ENCODE measurements around the gene FNBP1. TPM values are rescaled to one million over a fixed set of nuclear protein-coding genes. Genes with fewer than 3 reads are reported as not detected.

The FNBP1 gene
- total and polyA plus RNA-seq, 2 of the 8 experiments (the other 6 are each of a cell fraction or from before 2014, with no cell fraction given) = 7.2 to 40.9 TPM

GRCh38 chr9:129930743-129931142 lies 112.2 kb downstream of the FNBP1 start:
- Histone ChIP-seq H3K23me2 (ENCODE audit: low read depth, low read length) (no peaks in the 10 kb centered on the region), H3K9ac (replicated peaks in 1 of 4; ENCODE audit: extremely low read depth in 1 of 4, low read depth in 3 of 4, low read length in 3 of 4) (no peak overlapping the region), H3K56ac (replicated peaks; ENCODE audit: insufficient read length, low read depth, low read length) (no peak overlapping the region), H2BK15ac (ENCODE audit: low read length) (no peak overlapping the region), H3K79me1 (ENCODE audit: low read depth, low read length) (no peaks in the 10 kb centered on the region), H2AK5ac (ENCODE audit: low read depth, low read length) (no peak overlapping the region), H3K27me3 (replicated peaks in 1 of 4; ENCODE audit: control insufficient read depth in 3 of 4, extremely low read depth in 1 of 4, insufficient read depth in 3 of 4, low read length in 3 of 4) (no peaks in the 10 kb centered on the region), H3K23ac (ENCODE audit: insufficient read length) (no peak overlapping the region), H3K4me2 (ENCODE audit: insufficient read depth in 1 of 2, low read depth in 2 of 2, low read length in 2 of 2) (no peak overlapping the region), H3K9me3 (ENCODE audit: insufficient read depth in 2 of 2, low read depth in 1 of 2, low read length in 1 of 2) (no peaks in the 10 kb centered on the region), H2AFZ (ENCODE audit: low read length) (no peak overlapping the region), H2BK5ac (ENCODE audit: low read depth, low read length) (no peak overlapping the region), H4K20me1 (replicated peaks in 1 of 2; ENCODE audit: control insufficient read depth in 1 of 2, insufficient read depth in 2 of 2, low read length in 2 of 2) (no peaks in the 10 kb centered on the region), H2BK12ac (ENCODE audit: low read depth, low read length) (no peak overlapping the region), H2BK120ac (replicated peaks; ENCODE audit: low read depth, low read length) (no peak overlapping the region), H4K8ac (ENCODE audit: extremely low read depth, insufficient read depth, low read length) (no peak overlapping the region), H2BK20ac (ENCODE audit: low read length) (no peak overlapping the region), H4K91ac (replicated peaks; ENCODE audit: insufficient read length, low read length) (no peak overlapping the region), H3K4me1 (replicated peaks in 1 of 4; ENCODE audit: control insufficient read depth in 3 of 4, insufficient read depth in 4 of 4, low read length in 3 of 4) (peaks cover 0 to 4% (median 1%) of the 10 kb centered on the region in 4 experiments; a peak in 3 of 7 replicates), H3K14ac (ENCODE audit: insufficient read length) (no peak overlapping the region), H3K36me3 (ENCODE audit: control insufficient read depth in 2 of 4, insufficient read depth in 4 of 4, low read length in 3 of 4) (peaks cover 0 to 4% (median 0%) of the 10 kb centered on the region in 4 experiments; a peak in 2 of 8 replicates), H3K27ac (ENCODE audit: low read depth, low read length) (no peak overlapping the region), H3K4me3 (ENCODE audit: extremely low read depth in 1 of 4, insufficient read depth in 2 of 4, low read depth in 3 of 4, low read length in 4 of 4) (no peak overlapping the region), H3K18ac (ENCODE audit: extremely low read depth, low read length) (no peak overlapping the region), H3K79me2 (ENCODE audit: control insufficient read depth in 1 of 2, insufficient read depth in 2 of 2, low read length in 2 of 2) (no peaks in the 10 kb centered on the region), H3K4ac (replicated peaks; ENCODE audit: insufficient read length, low read depth, low read length) (no peak overlapping the region), H4K5ac (ENCODE audit: insufficient read length, low read depth, low read length) (no peak overlapping the region)
- 100% methylated on average over 2 of the region's 2 CpGs; no CpG with 5 or more reads in 1 of the 2 experiments for WGBS, 2 experiments (ENCODE audit: extremely low coverage in 1 of 2, insufficient coverage in 1 of 2, insufficient read length in 1 of 2, insufficient replicate concordance in 2 of 2, low coverage in 1 of 2, low lambda C conversion rate in 2 of 2, missing lambda C conversion rate in 1 of 2)
- ChIA-PET CTCF (ENCODE audit: partially characterized antibody) (interaction anchor here (1.2 kb wide), 1 partner anchor 29 kb away, joined by 3 read pairs; no protein-coding TSS in a partner anchor), POLR2A (ENCODE audit: partially characterized antibody) (no interaction called here)
- FAIRE-seq (no peak), DNase-seq (ENCODE audit: low read depth in 1 of 2, low spot score in 2 of 2) (no peak)
- TF ChIP-seq TBP (IDR thresholded peaks at IDR 0.05; ENCODE audit: low read depth, low read length) (no peak), SUZ12 (IDR thresholded peaks at IDR 0.05; ENCODE audit: low read length) (no peak), POLR2AphosphoS5 (IDR thresholded peaks at IDR 0.05; ENCODE audit: low read depth, low read length) (no peak), E2F6 (IDR thresholded peaks at IDR 0.05) (no peak), CHD2 (IDR thresholded peaks at IDR 0.05; ENCODE audit: low read length) (no peak), SP4 (IDR thresholded peaks at IDR 0.05; ENCODE audit: low read length) (no peak), FOSL1 (IDR thresholded peaks at IDR 0.05; ENCODE audit: insufficient read depth, low read depth, low read length) (no peak), EZH2 (IDR thresholded peaks at IDR 0.05; ENCODE audit: low read depth, low read length, severe bottlenecking) (no peak), YY1 (IDR thresholded peaks at IDR 0.05; ENCODE audit: low read depth, low read length) (no peak), HDAC6 (IDR thresholded peaks at IDR 0.05; ENCODE audit: low read depth, low read length) (no peak), PHF8 (conservative IDR thresholded peaks at IDR 0.05; ENCODE audit: low read depth, low read length) (no peak), GTF2F1 (IDR thresholded peaks at IDR 0.05; ENCODE audit: borderline replicate concordance, low read depth, low read length) (no peak), RBBP5 (IDR thresholded peaks at IDR 0.05; ENCODE audit: borderline replicate concordance, low read depth, low read length) (no peak), NRF1 (IDR thresholded peaks at IDR 0.05; ENCODE audit: low read depth, low read length) (no peak), POLR2A (IDR thresholded peaks at IDR 0.05; ENCODE audit: control extremely low read depth in 1 of 2, low read depth in 2 of 2, low read length in 2 of 2) (no peak), TEAD4 (IDR thresholded peaks at IDR 0.05; ENCODE audit: low read depth, low read length) (no peak)
